Endothelial cell (in vitro differentiated cells): ENCODE data around the gene GUCY1A1. TPM values are rescaled to one million over a fixed set of nuclear protein-coding genes. Genes with fewer than 3 reads are reported as not detected.

Source experiments
- DNase-seq: peaks from one replicate; pipeline ENCODE4 v3.0.0; 2021; ENCODE audit warnings: low spot score
- H3K27ac Mint-ChIP-seq: one replicate; pipeline ENCODE4 v1.8.0; 2021; ENCODE audit warnings: mixed read lengths, inconsistent platforms; ENCODE audit not compliant: unreplicated experiment
- H3K27me3 Mint-ChIP-seq: one replicate; pipeline ENCODE4 v1.8.0; 2021; ENCODE audit warnings: mild to moderate bottlenecking, moderate library complexity, mixed read lengths, inconsistent platforms; ENCODE audit not compliant: unreplicated experiment
- H3K36me3 Mint-ChIP-seq: one replicate; pipeline ENCODE4 v1.8.0; 2021; ENCODE audit warnings: mild to moderate bottlenecking, low read depth, mixed read lengths, inconsistent platforms; ENCODE audit not compliant: unreplicated experiment
- H3K4me1 Mint-ChIP-seq: one replicate; pipeline ENCODE4 v1.8.0; 2021; ENCODE audit warnings: mild to moderate bottlenecking, mixed read lengths, inconsistent platforms; ENCODE audit not compliant: unreplicated experiment
- H3K4me3 Mint-ChIP-seq: one replicate; pipeline ENCODE4 v1.8.0; 2021; ENCODE audit warnings: mild to moderate bottlenecking, mixed read lengths, inconsistent platforms; ENCODE audit not compliant: unreplicated experiment
- H3K9me3 Mint-ChIP-seq: one replicate; pipeline ENCODE4 v1.8.0; 2021; ENCODE audit warnings: mixed read lengths, inconsistent platforms; ENCODE audit not compliant: unreplicated experiment
- total RNA-seq: library from RNA; stranded (reverse); fragmentation: NEBNext Ultra II Directional; extraction: Animal tissue kit (Norgen Biotek cat#: 25700); gene quantifications from one replicate; pipeline ENCODE4 v1.2.1, GENCODE V29; 2021; ENCODE audit not compliant: unreplicated experiment
- TF ChIP-seq, protein P1 (sequence below): fragments of 200-600 bp; sonication (generic); IDR thresholded peaks from one replicate; pipeline ENCODE4 v1.5.0; 2021; ENCODE audit warnings: antibody characterized with exemption; ENCODE audit not compliant: unreplicated experiment

GUCY1A1 gene
- total RNA-seq, 1 donor from 2014 or later, result not detected

GRCh38 chr4:155745984-155746383 lies 79.3 kb downstream of the GUCY1A1 start:
- H3K4me3 Mint-ChIP-seq, result no peak overlapping the region
- no peaks in the 10 kb centered on the region for H3K36me3 Mint-ChIP-seq
- TF ChIP-seq, protein P1, sequence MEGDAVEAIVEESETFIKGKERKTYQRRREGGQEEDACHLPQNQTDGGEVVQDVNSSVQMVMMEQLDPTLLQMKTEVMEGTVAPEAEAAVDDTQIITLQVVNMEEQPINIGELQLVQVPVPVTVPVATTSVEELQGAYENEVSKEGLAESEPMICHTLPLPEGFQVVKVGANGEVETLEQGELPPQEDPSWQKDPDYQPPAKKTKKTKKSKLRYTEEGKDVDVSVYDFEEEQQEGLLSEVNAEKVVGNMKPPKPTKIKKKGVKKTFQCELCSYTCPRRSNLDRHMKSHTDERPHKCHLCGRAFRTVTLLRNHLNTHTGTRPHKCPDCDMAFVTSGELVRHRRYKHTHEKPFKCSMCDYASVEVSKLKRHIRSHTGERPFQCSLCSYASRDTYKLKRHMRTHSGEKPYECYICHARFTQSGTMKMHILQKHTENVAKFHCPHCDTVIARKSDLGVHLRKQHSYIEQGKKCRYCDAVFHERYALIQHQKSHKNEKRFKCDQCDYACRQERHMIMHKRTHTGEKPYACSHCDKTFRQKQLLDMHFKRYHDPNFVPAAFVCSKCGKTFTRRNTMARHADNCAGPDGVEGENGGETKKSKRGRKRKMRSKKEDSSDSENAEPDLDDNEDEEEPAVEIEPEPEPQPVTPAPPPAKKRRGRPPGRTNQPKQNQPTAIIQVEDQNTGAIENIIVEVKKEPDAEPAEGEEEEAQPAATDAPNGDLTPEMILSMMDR, result no peak
- H3K27ac Mint-ChIP-seq, result no peak overlapping the region
- no peaks in the 10 kb centered on the region for H3K4me1 Mint-ChIP-seq
- H3K27me3 Mint-ChIP-seq, result no peaks in the 10 kb centered on the region
- DNase-seq, result no peak
- H3K9me3 Mint-ChIP-seq, result no peaks in the 10 kb centered on the region

DNA sequence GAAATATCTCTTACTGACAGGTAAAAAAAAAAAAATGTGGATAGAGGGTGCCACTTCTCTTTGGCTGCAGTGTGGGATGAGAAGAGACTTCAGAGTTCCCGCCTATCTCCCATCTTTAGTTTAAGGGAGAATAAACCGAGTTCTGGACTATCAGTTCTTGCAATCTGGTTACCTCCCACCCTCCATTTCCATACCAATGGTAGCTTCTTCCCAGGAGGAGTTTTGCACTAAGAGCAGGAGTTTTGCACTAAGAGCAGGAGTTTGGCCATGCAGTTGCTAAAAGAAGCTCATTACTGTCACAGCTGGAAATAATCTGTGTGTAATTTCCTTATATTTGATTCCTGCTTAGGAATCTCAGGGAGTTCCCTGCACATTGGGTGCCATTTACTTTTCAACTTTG lies 81.4 kb downstream of the GUCY1A1 start:
- DNase-seq, result no peak
- H3K4me3 Mint-ChIP-seq, result no peak overlapping the region
- no peaks in the 10 kb centered on the region for H3K4me1 Mint-ChIP-seq

GRCh38 chr4:155749041-155749440 lies 82.4 kb downstream of the GUCY1A1 start:
- DNase-seq, result no peak
- Mint-ChIP-seq H3K4me1 (no peaks in the 10 kb centered on the region), H3K27me3 (no peaks in the 10 kb centered on the region), H3K27ac (no peak overlapping the region), H3K4me3 (no peak overlapping the region), H3K9me3 (no peaks in the 10 kb centered on the region), H3K36me3 (no peaks in the 10 kb centered on the region)
- TF ChIP-seq, protein P1, result no peak

More for the DNA sequence above, 81.4 kb downstream of the GUCY1A1 start:
- no peaks in the 10 kb centered on the region for H3K27me3 Mint-ChIP-seq
- TF ChIP-seq, protein P1, result no peak
- no peaks in the 10 kb centered on the region for H3K36me3 Mint-ChIP-seq
- no peaks in the 10 kb centered on the region for H3K9me3 Mint-ChIP-seq
- no peak overlapping the region for H3K27ac Mint-ChIP-seq

DNA sequence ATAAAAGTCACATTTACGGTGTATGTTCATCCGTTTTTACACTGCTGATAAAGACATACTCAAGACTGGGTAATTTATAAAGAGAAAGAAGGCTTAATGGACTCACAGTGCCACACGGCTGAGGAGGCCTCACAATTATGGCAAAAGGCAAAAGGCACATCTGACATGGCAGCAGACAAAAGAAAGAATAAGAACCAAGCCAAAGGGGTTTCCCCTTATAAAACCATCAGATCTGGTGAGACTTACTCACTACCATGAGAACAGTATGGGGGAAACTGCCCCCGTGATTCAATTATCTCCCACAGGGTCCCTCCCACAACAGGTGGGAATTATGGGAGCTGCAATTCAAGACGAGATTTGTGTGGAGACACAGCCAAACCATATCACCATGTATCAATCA lies 84.9 kb downstream of the GUCY1A1 start:
- H3K36me3 Mint-ChIP-seq, result no peaks in the 10 kb centered on the region
- TF ChIP-seq, protein P1, result no peak
- H3K4me3 Mint-ChIP-seq, result no peak overlapping the region
- H3K27me3 Mint-ChIP-seq, result no peaks in the 10 kb centered on the region
- no peak for DNase-seq
- no peaks in the 10 kb centered on the region for H3K4me1 Mint-ChIP-seq
- H3K9me3 Mint-ChIP-seq, result no peaks in the 10 kb centered on the region
- H3K27ac Mint-ChIP-seq, result no peak overlapping the region

- no peaks in the 10 kb centered on the region for H3K27me3 Mint-ChIP-seq
- DNase-seq, result no peak
- H3K27ac Mint-ChIP-seq, result no peak overlapping the region
- peaks cover 2% of the 10 kb centered on the region for H3K4me1 Mint-ChIP-seq
- no peak overlapping the region for H3K4me3 Mint-ChIP-seq
- H3K36me3 Mint-ChIP-seq, result no peaks in the 10 kb centered on the region
- TF ChIP-seq, protein P1, result no peak
- no peaks in the 10 kb centered on the region for H3K9me3 Mint-ChIP-seq
Observed at GRCh38 chr4:155757745-155758265, 91.2 kb downstream of the GUCY1A1 start.
